Lower leg skin (tissue), 3 donors: ENCODE measurements around the gene DYNC1LI2.

Experiments
- CTCF ChIP-seq, 3 donors: fragments of 450-650 bp; IDR thresholded peaks; one replicate each; pipeline ENCODE4 v1.5.1; 2016; ENCODE audit warnings: antibody characterized with exemption in 3 of 3, mild to moderate bottlenecking in 3 of 3, moderate library complexity in 2 of 3
- POLR2A ChIP-seq, 2 donors: fragments of 450-650 bp; IDR thresholded peaks; one replicate each; pipeline ENCODE4 v1.6.1; 2016 to 2017; ENCODE audit warnings: antibody characterized with exemption in 2 of 2, mild to moderate bottlenecking in 1 of 2, moderate library complexity in 1 of 2

GRCh38 chr16:66712512-66712911 is 38.9 kb downstream of the DYNC1LI2 start:
- no peak for TF ChIP-seq CTCF (IDR thresholded peaks at IDR 0.05)
- TF ChIP-seq POLR2A (IDR thresholded peaks at IDR 0.05) = no peak
